ENCODE data around the gene PLEKHN1.
A peak's percentile ranks its signal among the peaks of the same experiment; 100 is the strongest.
"Not testable (repeated sequence)": the region's sequence is repeated elsewhere in the genome, so short reads cannot be mapped to it uniquely, and the experiment has no call there.

PLEKHN1 gene

DNA sequence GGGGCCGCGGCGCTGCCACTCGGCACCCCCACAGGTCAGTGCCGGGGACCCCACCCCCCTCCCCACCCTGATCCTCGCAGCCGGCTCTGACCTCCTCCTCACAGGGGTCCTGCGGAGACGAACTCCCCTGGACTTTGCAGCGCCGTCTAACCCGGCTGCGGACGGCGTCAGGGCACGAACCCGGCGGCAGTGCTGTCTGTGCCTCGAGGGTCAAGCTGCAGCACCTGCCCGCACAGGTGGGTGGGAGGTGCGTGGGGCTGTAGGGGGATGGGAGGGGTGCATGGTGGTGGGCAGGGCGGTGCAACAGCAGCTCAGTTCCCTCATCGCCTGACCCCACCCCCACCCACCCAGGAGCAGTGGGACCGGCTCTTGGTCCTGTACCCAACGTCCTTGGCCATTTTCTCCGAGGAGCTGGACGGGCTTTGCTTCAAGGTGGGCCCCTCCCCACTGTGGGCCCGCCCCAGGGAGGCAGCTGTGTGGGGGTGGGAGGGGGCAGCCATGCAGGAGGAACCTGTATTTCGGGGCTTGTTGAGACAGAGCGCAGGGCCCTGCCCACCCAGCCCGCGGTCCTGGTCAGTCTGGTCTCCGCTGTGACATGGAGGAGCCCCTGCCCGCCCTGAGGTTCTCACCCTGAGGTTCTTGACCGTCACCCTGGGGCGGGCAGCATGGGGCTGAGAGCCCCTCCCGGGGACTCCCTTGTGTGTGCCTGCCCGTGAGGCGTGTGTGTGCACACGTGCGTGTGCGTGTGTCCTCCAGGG, 4.9 kb downstream of the PLEKHN1 start:
- no peak overlapping the region for H3K27ac Mint-ChIP-seq
- DNase-seq (ENCODE audit: low spot score in 2 of 2), result no peak

DNA sequence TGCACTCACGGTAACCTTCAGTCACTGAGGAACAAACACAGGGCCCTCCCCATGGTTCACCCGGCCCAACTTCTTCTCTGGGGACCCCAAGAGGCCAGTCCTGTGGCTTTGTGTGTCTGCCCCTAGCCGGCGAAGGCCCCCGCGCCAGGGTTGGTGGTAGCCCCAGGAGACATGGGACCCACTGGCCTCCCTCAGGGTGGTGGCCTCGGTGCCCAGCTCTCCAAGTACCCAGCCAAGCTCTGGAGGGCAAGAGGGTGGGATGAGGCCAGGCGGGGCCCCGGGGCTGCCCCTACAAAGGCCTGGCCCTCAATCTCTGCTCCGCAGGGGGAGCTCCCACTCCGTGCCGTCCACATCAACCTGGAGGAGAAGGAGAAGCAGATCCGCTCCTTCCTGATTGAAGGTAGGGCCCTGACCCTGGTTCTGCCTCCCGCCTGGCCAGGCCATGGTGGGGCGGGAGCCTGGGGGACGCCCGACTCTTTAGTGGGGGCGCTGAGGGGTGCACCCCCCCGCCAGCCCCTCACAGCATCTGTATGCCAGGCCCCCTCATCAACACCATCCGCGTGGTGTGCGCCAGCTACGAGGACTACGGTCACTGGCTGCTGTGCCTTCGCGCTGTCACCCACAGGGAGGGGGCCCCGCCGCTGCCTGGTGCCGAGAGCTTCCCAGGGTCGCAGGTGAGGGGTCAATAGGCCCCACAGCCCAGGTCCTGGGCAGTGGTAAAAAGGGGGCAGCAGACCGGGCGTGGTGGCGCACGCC, 5.6 kb downstream of the PLEKHN1 start:
- Mint-ChIP-seq H3K9me3 (no peaks in the 10 kb centered on the region), H3K36me3 (no peaks in the 10 kb centered on the region), H3K4me1 (peaks cover 6% of the 10 kb centered on the region), H3K27ac (no peak overlapping the region), H3K4me3 (no peak overlapping the region)
- no peak for ATAC-seq
- no peak for DNase-seq (ENCODE audit: low spot score in 2 of 2)

More for the DNA sequence above, 4.9 kb downstream of the PLEKHN1 start:
- no peak for ATAC-seq
- no peak overlapping the region for H3K4me3 Mint-ChIP-seq
- H3K36me3 Mint-ChIP-seq, result no peaks in the 10 kb centered on the region
- peaks cover 6% of the 10 kb centered on the region for H3K4me1 Mint-ChIP-seq
- H3K9me3 Mint-ChIP-seq, result no peaks in the 10 kb centered on the region

DNA sequence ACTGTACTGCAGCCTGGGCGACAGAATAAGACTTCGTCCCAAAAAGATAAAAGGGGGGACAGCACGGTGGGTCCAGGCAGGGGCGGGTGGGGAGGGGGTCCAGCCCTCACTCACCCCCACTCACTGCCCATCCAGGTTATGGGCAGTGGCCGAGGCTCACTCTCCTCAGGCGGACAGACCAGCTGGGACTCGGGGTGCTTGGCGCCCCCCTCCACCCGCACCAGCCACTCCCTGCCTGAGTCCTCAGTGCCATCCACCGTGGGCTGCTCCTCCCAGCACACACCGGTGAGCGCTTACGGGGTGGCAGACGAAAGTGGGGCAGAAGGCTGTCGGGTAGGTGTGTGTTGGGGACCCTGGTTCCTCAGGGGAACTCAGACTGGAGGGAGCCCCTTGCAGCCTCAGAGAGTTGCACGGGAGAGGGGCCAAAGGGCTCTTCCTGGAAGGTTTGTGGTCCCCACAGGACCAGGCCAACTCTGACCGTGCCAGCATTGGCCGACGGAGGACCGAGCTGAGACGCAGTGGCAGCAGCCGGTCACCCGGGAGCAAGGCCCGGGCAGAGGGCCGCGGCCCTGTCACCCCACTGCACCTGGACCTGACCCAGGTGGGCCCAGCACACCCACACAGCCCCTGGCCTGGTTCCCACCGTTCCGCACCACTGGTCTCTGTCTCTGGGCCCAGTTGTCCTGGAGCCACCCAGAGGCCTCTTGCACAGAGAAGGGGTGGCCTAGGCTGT, 6.6 kb downstream of the PLEKHN1 start:
- ATAC-seq, result no peak
- DNase-seq (ENCODE audit: low spot score in 2 of 2), result no peak
- Mint-ChIP-seq H3K4me3 (no peak overlapping the region), H3K27ac (no peak overlapping the region), H3K4me1 (peaks cover 6% of the 10 kb centered on the region), H3K36me3 (no peaks in the 10 kb centered on the region), H3K9me3 (no peaks in the 10 kb centered on the region)

DNA sequence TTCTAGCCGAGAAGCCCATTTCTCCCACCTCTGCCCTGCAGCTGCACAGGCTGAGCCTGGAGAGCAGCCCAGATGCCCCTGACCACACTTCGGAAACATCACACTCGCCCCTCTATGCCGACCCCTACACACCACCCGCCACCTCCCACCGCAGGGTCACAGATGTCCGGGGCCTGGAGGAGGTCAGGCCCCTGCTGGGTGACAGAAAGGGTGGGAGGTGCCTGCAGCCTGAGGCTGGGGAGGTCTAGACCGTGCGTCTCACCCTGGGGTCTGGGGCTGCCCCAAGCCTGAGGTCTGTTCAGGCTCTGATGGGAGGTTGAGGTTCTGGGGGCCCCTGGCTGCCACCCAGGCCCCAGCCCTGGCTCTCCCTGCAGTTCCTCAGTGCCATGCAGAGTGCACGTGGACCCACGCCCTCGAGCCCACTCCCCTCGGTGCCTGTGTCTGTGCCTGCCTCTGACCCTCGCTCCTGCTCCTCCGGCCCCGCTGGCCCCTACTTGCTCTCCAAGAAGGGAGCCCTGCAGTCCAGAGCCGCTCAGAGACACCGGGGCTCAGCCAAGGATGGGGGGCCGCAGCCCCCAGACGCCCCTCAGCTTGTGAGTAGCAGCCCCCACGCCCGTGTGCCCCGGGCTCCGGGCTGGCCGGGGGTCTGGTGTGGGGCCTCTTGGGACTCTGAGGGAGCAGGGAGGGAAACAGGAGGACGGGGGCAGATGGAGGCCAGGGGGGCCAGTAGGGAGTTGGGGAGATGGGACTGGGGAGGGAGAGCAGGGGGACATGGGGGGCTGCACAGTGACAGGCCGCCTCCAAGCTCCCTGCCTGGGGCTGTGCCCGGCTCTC, 7.4 kb downstream of the PLEKHN1 start:
- Mint-ChIP-seq H3K9me3 (no peaks in the 10 kb centered on the region), H3K4me1 (peaks cover 6% of the 10 kb centered on the region), H3K4me3 (no peak overlapping the region), H3K27ac (no peak overlapping the region), H3K36me3 (no peaks in the 10 kb centered on the region)
- DNase-seq (ENCODE audit: low spot score in 2 of 2) (no peak), ATAC-seq (no peak)

DNA sequence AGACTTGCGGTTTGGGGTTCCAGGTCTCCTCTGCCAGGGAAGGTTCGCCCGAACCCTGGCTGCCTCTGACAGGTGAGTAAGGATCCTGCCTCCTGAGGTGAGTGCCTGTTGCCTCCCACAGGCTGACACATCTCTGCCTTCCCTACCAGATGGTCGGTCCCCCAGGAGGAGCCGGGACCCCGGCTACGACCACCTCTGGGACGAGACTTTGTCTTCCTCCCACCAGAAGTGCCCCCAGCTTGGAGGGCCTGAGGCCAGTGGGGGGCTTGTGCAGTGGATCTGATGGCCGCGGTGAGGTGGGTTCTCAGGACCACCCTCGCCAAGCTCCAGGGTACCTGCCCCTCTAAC, 8.0 kb downstream of the PLEKHN1 start:
- H3K4me3 Mint-ChIP-seq, result no peak overlapping the region
- no peak overlapping the region for H3K27ac Mint-ChIP-seq
- no peaks in the 10 kb centered on the region for H3K9me3 Mint-ChIP-seq
- peaks cover 6% of the 10 kb centered on the region for H3K4me1 Mint-ChIP-seq
- ATAC-seq, result no peak
- DNase-seq (ENCODE audit: low spot score in 2 of 2), result no peak
- no peaks in the 10 kb centered on the region for H3K36me3 Mint-ChIP-seq

DNA sequence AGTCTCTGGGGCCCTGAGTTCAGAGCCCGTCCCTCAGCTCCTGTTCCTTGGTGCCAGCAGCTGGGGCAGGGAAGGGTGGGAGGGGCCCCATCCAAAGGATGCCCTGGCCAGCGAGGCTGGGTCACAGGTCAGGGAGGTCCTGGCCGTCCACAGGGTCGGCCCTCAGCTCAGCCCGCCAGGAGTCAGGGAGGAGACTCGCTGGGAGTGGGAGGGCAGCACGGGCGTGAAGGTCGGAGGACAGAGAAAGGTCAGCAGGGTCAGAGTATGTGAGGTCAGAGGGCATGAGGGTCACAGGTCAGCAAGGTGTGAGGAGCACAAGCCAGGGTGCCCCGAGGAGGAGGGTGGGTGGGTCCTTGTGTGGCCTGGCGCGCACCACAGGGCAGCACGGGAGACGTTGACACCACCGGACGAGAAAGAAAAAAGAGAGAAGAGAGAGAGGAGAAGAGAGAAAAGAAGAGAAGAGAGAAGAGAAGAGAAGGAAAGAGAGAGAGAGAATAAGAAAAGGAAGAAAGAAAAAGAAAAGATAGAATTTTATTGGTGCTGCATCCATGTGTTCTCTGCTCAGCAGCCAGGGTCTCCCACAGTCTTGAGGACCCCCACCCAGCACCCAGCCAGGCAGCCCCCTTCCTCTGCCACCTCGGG, 8.5 kb downstream of the PLEKHN1 start:
- H3K36me3 Mint-ChIP-seq, result no peaks in the 10 kb centered on the region
- ATAC-seq (no peak), DNase-seq (ENCODE audit: low spot score in 2 of 2) (no peak)
- H3K4me1 Mint-ChIP-seq, result peaks cover 6% of the 10 kb centered on the region
- H3K9me3 Mint-ChIP-seq, result no peaks in the 10 kb centered on the region
- no peak overlapping the region for H3K4me3 Mint-ChIP-seq
- H3K27ac Mint-ChIP-seq, result no peak overlapping the region

DNA sequence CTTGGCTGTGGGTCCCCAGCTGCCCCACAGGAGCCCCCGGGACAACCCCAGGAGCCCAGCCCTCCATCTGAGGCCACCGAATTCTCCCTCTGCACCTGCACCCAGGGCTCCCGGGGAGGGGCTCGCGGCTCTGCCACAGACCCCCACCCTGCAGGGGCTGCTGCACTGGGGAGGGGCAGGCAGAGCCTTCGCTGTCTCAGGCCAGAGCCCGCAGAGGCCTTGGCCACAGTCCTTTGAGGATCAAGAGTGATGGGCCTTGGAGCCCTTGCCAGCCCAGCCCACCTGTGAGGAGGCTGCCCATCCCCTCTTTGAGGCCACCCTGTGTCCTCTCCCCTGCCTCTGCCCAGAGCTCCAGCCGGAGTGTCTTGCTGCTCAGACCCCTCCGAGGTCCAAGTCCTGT, 9.1 kb downstream of the PLEKHN1 start:
- ATAC-seq (no peak), DNase-seq (ENCODE audit: low spot score in 2 of 2) (no peak)
- Mint-ChIP-seq H3K36me3 (no peaks in the 10 kb centered on the region), H3K9me3 (no peaks in the 10 kb centered on the region), H3K4me3 (peak overlapping the region; percentile 46), H3K4me1 (peaks cover 6% of the 10 kb centered on the region), H3K27ac (no peak overlapping the region)

DNA sequence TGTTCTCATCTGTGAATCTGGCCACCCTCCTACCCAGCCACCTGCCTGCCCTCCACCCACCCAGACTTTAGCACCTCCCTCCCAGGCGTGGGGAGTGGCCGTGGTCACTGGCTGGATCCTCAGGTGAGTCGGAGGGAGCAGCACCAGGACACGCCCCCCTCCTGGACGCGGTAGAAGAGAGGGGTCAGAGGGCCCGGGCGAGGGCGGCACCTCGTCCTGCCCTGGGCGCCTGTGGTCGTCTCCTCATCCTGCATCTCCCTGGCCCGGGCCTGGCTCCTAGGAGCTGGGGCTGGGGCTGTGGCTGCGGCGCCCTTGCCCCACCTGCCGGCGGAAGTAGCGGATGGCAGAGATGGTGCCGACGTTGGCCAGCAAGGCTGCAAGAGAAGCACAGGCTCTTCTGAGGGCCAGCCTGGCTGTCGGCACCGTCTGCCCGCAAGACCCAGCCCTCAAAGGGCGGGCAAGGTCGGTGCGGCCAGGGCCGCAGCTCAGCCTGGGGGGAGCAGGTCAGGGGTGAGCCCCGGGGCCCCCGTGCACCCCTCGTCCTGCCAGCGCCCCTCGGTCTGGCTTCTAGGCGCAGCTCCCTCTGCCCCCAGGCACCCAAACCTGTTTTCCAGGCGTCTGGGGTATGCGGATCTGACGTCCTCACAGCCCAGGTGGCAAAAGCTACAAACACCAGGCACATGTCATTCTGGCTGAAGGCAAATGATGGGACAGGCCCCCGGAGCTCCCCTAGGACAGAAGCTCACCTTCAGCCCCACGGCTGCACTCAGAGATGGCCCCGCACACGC, 9.8 kb downstream of the PLEKHN1 start:
- DNase-seq (ENCODE audit: low spot score in 2 of 2), result peak; percentile 57 to 77
- Mint-ChIP-seq H3K9me3 (no peaks in the 10 kb centered on the region), H3K27ac (no peak overlapping the region), H3K4me3 (peak overlapping the region; percentile 46), H3K36me3 (no peaks in the 10 kb centered on the region), H3K4me1 (peaks cover 6% of the 10 kb centered on the region)
- ATAC-seq, result peak; percentile 85

DNA sequence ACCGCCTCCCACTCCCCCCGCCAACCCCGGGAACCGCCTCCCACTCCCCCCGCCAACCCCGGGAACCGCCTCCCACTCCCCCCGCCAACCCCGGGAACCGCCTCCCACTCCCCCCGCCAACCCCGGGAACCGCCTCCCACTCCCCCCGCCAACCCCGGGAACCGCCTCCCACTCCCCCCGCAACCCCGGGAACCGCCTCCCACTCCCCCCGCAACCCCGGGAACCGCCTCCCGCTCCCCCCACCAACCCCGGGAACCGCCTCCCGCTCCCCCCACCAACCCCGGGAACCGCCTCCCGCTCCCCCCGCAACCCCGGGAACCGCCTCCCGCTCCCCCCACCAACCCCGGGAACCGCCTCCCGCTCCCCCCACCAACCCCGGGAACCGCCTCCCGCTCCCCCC, 10.5 kb downstream of the PLEKHN1 start:
- DNase-seq (ENCODE audit: low spot score in 2 of 2); H3K4me3 Mint-ChIP-seq; H3K36me3 Mint-ChIP-seq; H3K4me1 Mint-ChIP-seq; H3K27ac Mint-ChIP-seq; H3K9me3 Mint-ChIP-seq; ATAC-seq: not testable (repeated sequence)

DNA sequence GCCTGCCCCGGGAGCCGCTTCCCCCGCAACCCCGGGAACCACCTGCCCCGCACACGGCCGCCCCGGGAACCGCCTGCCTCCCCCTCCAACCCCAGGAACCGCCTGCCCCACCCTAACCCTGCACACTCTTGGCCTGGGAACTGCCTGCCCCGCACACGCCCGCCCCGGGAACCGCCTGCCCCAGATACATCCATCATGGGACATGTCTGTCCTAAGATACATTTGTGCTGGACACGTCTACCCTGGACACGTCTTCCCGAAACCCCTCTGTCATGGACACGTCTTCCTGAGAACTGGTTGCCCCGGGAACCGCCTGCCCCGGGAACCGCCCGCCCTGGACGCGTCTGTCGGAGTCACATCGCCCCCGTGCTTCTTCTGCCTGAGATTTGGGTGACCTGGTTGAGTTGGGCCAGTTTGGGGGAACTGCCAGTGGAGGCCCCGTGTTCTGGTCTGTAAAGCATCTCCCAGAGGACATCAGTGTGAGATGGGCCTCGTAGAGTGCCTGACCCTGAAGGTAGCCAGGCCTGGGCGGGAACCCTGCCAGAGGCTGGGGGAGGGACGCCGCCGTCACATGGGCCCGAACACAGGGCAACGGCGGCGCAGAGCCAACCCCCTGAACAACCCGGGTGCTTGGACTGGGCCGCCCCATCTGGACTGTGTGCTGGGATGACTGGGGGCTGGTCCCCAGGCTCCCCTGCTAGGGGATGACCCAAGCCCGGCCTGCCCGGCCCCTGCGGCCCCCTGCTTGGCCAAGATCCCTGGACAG, 12.0 kb downstream of the PLEKHN1 start:
- H3K4me3 Mint-ChIP-seq, result no peak overlapping the region
- H3K36me3 Mint-ChIP-seq, result no peaks in the 10 kb centered on the region
- ATAC-seq (no peak), DNase-seq (ENCODE audit: low spot score in 2 of 2) (no peak)
- H3K4me1 Mint-ChIP-seq, result peaks cover 6% of the 10 kb centered on the region
- no peaks in the 10 kb centered on the region for H3K9me3 Mint-ChIP-seq
- peak overlapping the region; percentile 45 for H3K27ac Mint-ChIP-seq

DNA sequence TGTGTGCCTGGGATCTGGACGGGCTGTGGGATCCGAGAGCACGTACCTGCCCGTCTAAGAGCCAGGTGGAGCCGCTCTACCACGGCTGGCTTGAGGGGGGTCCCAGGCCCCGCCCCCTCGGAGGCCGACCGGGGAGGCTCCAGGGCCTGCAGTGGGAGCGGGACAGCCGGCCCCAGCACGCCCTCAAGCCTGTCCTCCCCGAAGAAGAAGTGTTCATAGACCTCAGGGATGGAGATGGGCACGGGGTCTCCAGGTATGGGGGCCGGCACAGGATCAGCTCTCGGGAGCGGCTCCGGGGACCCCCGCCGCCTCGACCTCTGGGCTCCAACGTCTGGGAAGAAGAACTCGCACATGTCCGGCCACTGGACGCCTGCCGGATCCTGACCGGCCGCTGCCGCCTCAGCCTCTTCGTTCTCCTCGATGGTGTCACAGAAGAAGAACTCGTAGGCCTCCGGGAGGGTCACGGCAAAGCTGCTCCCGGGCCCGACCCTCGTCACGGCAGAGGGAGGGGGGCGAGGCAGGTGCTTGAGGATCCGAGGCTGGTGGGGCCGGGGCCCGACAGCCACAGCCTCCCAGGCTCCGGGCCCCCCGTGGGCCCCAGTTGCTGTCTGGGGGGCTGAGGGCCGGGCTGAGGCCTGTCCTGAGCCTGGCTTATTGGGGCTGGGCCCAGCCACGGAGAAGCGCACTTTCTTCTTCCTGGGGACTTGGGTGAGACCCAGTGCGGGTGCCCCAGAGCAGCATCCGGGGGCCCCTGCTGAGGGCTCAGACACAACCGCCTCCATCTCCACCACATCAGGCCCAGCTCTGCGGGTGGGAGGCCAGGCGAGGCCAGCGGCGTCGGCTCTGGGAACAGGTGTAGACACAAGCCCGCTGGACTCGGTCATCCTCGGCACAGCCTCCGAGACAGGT, 12.8 kb downstream of the PLEKHN1 start:
- Mint-ChIP-seq H3K36me3 (no peaks in the 10 kb centered on the region), H3K4me1 (peaks cover 6% of the 10 kb centered on the region), H3K27ac (no peak overlapping the region), H3K9me3 (no peaks in the 10 kb centered on the region), H3K4me3 (no peak overlapping the region)
- DNase-seq (ENCODE audit: low spot score in 2 of 2) (no peak), ATAC-seq (no peak)

DNA sequence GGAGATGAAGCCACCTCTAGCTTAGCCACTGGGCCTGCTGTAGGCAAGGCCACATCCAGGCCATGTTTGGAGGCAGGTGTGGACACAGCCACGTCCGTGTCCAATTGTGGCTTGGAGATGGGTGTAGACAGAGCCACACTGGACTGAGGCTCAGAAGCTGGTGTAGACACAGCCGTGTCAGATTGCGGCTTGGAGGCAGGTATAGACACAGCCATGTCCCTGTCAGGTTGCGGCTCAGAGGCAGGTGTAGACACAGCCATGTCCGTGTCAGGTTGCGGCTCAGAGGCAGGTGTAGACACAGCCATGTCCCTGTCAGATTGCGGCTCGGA, 13.4 kb downstream of the PLEKHN1 start:
- Mint-ChIP-seq H3K27ac (no peak overlapping the region), H3K36me3 (no peaks in the 10 kb centered on the region), H3K9me3 (no peaks in the 10 kb centered on the region), H3K4me3 (no peak overlapping the region), H3K4me1 (peaks cover 6% of the 10 kb centered on the region)
- DNase-seq (ENCODE audit: low spot score in 2 of 2) (no peak), ATAC-seq (no peak)

DNA sequence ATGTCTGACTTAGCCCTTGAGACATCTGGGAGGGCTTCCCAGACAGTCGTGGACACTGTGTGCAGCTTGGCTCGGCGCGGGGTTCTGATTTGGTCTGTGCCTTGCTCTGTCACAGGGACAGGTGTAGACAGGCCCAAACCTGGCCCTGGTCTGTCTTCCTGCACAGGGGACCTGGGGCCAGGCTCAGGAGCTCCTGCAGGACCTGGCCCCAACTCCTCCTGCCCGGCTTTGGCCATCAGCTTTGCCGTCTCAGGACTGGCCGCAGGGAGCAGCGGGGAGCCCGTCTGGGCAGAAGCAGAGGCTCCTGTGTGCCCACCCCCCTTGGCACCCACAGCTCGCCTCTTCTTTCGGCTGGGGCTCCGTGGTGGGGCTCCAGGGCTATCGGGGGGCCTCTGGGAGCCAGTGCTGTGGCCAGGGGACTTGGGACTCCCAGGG, 13.9 kb downstream of the PLEKHN1 start:
- ATAC-seq, result no peak
- Mint-ChIP-seq H3K36me3 (no peaks in the 10 kb centered on the region), H3K4me3 (no peak overlapping the region), H3K9me3 (no peaks in the 10 kb centered on the region), H3K27ac (no peak overlapping the region), H3K4me1 (peaks cover 6% of the 10 kb centered on the region)
- DNase-seq (ENCODE audit: low spot score in 2 of 2), result no peak
